Measurements from ENCODE around the gene SURF6. TPM values are rescaled to one million over a fixed set of nuclear protein-coding genes. Genes with fewer than 3 reads are reported as not detected.
"Not testable (repeated sequence)": the region's sequence is repeated elsewhere in the genome, so short reads cannot be mapped to it uniquely, and the experiment has no call there.

SURF6 gene
- polyA plus RNA-seq, 1 experiment, result 8.4 TPM

DNA sequence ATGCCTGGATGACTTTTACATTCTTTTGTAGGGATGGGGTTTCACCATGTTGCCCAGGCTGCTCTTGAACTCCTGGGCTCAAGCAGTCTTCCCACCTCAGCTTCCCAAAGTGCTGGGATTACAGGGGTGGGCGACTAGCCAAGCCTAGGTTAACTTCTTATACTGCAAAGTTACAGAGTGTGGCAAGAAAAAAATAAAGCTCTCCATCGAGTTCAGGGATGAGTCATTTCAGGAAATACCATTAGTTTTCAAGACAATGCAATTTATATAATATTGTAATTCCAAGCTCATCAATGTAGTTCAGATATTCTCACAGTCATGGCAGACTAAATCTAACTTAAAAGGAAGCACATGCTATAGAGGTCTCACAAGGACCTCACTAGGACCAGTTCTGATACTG lies 49.5 kb downstream of the SURF6 start:
- TF ChIP-seq, protein P1, sequence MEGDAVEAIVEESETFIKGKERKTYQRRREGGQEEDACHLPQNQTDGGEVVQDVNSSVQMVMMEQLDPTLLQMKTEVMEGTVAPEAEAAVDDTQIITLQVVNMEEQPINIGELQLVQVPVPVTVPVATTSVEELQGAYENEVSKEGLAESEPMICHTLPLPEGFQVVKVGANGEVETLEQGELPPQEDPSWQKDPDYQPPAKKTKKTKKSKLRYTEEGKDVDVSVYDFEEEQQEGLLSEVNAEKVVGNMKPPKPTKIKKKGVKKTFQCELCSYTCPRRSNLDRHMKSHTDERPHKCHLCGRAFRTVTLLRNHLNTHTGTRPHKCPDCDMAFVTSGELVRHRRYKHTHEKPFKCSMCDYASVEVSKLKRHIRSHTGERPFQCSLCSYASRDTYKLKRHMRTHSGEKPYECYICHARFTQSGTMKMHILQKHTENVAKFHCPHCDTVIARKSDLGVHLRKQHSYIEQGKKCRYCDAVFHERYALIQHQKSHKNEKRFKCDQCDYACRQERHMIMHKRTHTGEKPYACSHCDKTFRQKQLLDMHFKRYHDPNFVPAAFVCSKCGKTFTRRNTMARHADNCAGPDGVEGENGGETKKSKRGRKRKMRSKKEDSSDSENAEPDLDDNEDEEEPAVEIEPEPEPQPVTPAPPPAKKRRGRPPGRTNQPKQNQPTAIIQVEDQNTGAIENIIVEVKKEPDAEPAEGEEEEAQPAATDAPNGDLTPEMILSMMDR (IDR thresholded peaks at IDR 0.05; ENCODE audit: insufficient read depth, low read depth, low read length), result no peak
- H3K4me3 ChIP-seq (ENCODE audit: low read depth, low read length), result no peak overlapping the region
- no peak for DNase-seq (ENCODE audit: low read depth)
- H3K36me3 ChIP-seq (ENCODE audit: control insufficient read depth, insufficient read depth, low read length), result no peaks in the 10 kb centered on the region
- ChIA-PET POLR2A (no interaction called here), CTCF (interaction anchor here (0.9 to 1.3 kb wide), 2 partner anchors 32 to 47 kb away, joined by 3 read pairs; no protein-coding TSS in a partner anchor)
- no peaks in the 10 kb centered on the region for H3K27me3 ChIP-seq (ENCODE audit: control insufficient read depth, insufficient read depth, low read length)

DNA sequence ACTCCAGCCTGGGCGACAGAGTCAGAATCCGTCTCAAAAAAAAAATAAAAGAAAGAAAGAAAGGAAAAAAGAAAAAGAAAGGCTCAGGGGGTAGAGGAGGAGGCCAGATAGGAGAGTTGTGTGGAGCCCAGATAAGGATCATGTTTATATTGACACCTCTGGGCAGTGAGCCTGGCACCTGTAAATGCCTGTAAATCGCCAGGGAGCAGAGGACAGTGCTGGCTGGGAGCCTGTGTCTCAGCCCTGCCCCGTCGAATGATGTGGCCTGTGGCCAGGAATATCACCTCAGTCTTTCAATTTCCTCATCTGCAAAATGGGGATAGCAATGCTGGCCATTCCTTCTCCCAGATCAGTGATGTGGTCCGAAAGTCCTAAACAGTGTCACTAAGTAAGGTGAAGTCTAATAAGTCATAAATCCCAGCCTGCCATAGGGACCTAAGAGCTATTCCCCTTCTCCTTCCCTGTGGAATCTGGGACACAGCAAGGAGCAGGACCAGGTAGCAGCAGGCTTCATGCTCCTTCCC lies 50.7 kb downstream of the SURF6 start:
- Histone ChIP-seq H3K27me3 (ENCODE audit: control insufficient read depth, insufficient read depth, low read length) (no peaks in the 10 kb centered on the region), H3K36me3 (ENCODE audit: control insufficient read depth, insufficient read depth, low read length) (no peaks in the 10 kb centered on the region), H3K4me3 (ENCODE audit: low read depth, low read length) (no peak overlapping the region)
- no peak for DNase-seq (ENCODE audit: low read depth)
- TF ChIP-seq, protein P1 (IDR thresholded peaks at IDR 0.05; ENCODE audit: insufficient read depth, low read depth, low read length), result no peak
- CTCF ChIA-PET, result interaction anchor here (1.3 kb wide), 1 partner anchor 46 kb away, joined by 3 read pairs; no protein-coding TSS in a partner anchor
- POLR2A ChIA-PET, result no interaction called here

DNA sequence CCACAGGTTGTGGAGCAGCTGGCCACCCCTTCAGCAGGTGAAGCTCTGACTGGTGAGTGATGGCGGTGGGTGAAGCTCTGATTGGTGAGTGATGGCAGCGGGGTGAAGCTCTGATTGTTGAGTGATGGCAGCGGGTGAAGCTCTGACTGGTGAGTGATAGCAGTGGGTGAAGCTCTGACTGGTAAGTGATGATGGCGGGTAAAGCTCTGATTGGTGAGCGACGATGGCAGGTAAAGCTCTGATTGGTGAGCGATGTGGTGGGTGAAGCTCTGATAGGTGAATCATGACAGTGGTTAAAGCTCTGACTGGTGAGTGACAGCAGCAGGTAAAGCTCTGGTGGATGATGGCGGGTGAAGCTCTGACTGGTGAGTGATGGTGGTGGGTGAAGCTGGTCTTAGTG lies 51.6 kb downstream of the SURF6 start:
- ChIA-PET POLR2A (no interaction called here), CTCF (interaction anchor here (0.5 to 1.1 kb wide), 2 partner anchors 25 to 266 kb away, joined by 3 read pairs; no protein-coding TSS in a partner anchor)
- DNase-seq (ENCODE audit: low read depth), result no peak
- no peak overlapping the region for H3K4me3 ChIP-seq (ENCODE audit: low read depth, low read length)
- TF ChIP-seq, protein P1 (IDR thresholded peaks at IDR 0.05; ENCODE audit: insufficient read depth, low read depth, low read length), result no peak
- no peaks in the 10 kb centered on the region for H3K36me3 ChIP-seq (ENCODE audit: control insufficient read depth, insufficient read depth, low read length)
- no peaks in the 10 kb centered on the region for H3K27me3 ChIP-seq (ENCODE audit: control insufficient read depth, insufficient read depth, low read length)

DNA sequence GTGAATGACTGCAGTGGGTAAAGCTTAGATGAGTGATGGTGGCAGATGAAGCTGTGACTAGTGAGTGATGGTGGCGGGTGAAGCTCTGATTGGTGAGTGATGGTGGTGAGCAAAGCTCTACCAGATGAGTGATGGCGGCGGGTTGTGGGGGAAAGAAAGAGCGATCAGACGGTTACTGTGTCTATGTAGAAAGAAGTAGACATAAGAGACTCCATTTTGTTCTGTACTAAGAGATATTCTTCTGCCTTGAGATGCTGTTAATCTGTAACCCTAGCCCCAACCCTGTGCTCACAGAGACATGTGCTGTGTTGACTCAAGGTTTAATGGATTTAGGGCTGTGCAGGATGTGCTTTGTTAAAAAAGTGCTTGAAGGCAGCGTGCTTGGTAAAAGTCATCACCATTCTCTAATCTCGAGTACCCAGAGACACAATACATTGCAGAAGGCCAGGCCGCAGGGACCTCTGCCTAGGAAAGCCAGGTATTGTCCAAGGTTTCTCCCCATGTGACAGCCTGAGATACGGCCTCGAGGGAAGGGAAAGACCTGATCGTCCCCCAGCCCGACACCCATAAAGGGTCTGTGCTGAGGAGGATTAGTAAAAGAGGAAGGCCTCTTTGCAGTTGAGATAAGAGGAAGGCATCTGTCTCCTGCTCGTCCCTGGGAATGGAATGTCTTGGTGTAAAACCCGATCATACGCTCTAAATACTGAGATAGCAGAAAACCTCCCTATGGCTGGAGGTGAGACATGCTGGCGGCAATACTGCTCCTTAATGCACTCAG lies 52.5 kb downstream of the SURF6 start:
- DNase-seq (ENCODE audit: low read depth); POLR2A ChIA-PET; H3K4me3 ChIP-seq (ENCODE audit: low read depth, low read length); CTCF ChIA-PET; H3K36me3 ChIP-seq (ENCODE audit: control insufficient read depth, insufficient read depth, low read length); H3K27me3 ChIP-seq (ENCODE audit: control insufficient read depth, insufficient read depth, low read length): not testable (repeated sequence)

DNA sequence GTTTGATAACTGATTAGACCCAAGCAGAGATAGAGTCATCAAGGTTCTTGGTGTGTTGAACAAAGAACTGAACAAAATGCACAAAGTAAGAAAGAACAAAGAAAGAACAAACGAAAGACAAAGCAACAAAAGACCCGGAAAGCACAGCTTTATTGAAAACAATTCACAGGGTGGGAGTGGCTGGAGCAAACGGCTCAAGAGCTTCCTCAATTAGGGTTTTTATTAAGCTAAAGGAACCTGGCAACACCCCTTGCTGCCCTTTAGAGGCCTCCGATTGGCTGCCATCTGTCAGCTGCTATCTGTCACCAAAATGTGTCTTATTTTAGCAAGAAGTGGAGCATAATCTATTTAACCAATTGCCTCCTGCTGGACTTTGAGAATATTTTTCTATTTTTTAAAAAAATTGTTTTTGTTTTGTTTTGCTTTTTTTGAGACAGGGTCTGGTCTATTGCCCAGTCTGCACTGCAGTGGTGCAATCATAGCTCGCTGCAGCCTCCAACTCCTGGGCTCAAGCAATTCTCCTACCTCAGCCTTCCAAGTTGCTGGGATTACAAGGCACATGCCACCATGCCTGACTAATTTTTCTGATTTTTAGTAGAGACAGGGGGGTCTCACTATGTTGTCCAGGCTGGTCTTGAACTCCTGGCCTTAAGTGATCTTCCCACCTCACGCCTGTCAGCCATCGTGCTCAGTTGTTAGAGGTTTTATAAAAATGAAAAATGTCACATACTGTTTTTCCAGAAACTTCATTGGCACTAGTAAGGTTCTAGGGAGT lies 53.3 kb downstream of the SURF6 start:
- DNase-seq (ENCODE audit: low read depth), result no peak
- peaks cover 3% of the 10 kb centered on the region for H3K27me3 ChIP-seq (ENCODE audit: control insufficient read depth, insufficient read depth, low read length)
- POLR2A ChIA-PET, result no interaction called here
- TF ChIP-seq, protein P1 (IDR thresholded peaks at IDR 0.05; ENCODE audit: insufficient read depth, low read depth, low read length), result no peak
- H3K36me3 ChIP-seq (ENCODE audit: control insufficient read depth, insufficient read depth, low read length), result no peaks in the 10 kb centered on the region
- H3K4me3 ChIP-seq (ENCODE audit: low read depth, low read length), result no peak overlapping the region
- CTCF ChIA-PET, result interaction anchor here (1.3 kb wide), 1 partner anchor 8 kb away, joined by 3 read pairs; no protein-coding TSS in a partner anchor
